Ishikawa (cell line): ENCODE results near the gene SCG3.

Source experiments
- CREB1 ChIP-seq: IDR thresholded peaks from 2 replicates; pipeline ENCODE4 v1.6.1; 2012; ENCODE audit warnings: low read depth
- YY1 ChIP-seq: IDR thresholded peaks from 2 replicates; pipeline ENCODE4 v1.6.1; 2012; ENCODE audit warnings: low read depth

DNA sequence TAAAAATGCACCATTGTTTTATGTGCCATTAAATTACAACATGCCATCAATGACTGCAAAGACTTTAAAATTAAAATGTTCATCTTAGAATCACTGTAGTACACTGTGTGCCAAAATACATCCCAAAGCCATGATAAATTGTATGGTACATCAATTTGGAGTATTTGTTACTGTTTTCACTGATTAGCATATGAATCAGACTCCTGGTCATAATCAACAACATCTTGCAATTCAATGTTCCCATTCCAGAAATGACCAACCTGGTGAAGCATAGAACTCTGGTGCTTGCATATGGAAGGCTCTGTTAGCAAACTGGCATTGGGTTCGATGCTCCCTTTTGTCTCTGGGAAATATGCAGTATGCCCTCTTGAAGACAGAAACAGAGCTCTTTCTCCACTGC lies 33.6 kb downstream of the SCG3 start:
- no peak for TF ChIP-seq CREB1
- no peak for TF ChIP-seq YY1
